H54 (cell line): ENCODE measurements around the gene DUSP14.
"Not testable (repeated sequence)": the region's sequence is repeated elsewhere in the genome, so short reads cannot be mapped to it uniquely, and the experiment has no call there.

Source experiments
- DNase-seq: peaks from one replicate; pipeline ENCODE4 v3.0.0; 2011; ENCODE audit warnings: low spot score, mixed read lengths; ENCODE audit not compliant: insufficient read length
- FAIRE-seq: peaks from 3 replicates; lab custom pipeline; 2011; peaks lifted over from hg19 to GRCh38; lab: Jason Lieb, UNC
- POLR2A ChIP-seq: IDR thresholded peaks from 2 replicates; pipeline ENCODE4 v1.6.1; 2011; ENCODE audit warnings: low read depth, mild to moderate bottlenecking, low read length

DUSP14 gene, protein sequence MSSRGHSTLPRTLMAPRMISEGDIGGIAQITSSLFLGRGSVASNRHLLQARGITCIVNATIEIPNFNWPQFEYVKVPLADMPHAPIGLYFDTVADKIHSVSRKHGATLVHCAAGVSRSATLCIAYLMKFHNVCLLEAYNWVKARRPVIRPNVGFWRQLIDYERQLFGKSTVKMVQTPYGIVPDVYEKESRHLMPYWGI

DNA sequence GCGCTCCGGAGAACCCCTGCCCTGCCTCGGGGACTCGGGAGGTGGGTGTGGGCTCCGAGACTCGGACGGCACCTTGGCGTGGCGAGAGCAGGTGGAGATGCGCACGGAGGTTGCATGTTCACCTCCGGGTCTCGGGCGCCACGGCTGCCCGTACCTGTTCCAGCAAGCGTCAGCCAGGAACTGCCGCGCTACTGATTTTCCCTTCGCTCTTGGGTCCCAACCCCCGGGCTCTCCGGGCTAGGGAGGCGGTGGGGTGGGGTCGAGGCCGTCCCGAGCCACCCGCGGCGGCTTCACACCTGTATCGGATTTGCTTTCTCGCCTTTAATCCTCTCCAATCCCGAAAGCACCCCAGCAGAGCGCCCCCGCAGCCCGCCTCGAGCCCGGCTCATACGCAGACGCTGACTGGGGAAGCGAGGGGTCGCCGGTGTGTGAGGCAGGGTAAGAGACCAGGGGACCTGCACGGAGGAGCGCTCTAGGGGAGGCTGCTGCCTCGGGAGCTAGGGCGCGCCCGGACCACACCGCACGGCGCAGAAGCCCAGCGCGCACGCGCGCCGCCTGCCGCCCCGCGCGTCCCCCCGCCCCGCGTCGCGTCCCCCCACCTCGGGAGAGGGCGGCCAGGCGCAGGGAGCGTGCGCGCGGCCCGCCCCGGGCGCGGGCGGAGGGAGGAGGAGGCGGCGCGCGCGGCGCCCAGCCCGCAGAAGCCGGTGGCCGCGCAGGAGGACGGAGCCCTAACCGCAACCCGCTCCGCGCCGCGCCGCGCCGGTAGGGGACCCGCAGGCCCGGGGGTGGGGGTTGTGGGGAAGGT lies at the start of gene DUSP14:
Gene DUSP14 (plus strand): TSS at position 695 of the 805 bp plus-strand sequence. CDS start 22,382 bp downstream, outside the sequence.
- no peak for FAIRE-seq
- TF ChIP-seq POLR2A = peak; percentile 83

DNA sequence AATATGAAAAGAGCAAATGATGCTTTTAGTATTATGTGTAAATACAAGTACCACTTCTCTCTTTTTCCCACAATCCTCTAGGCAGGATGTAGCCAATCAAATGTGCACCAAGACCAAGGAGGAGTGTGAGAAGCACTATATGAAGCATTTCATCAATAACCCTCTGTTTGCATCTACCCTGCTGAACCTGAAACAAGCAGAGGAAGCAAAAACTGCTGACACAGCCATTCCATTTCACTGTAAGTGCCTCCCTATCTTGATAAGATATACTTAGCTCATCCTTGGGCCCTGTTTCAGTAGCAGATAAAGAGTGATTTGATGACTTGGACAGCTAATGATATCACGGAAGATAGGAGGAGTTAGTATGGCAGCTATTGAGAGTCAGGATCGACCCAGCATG lies 49.3 kb upstream of the DUSP14 start:
- DNase-seq = no peak
- no peak for TF ChIP-seq POLR2A
- no peak for FAIRE-seq

More for the DNA sequence above, at the start of gene DUSP14:
- peak; percentile 82 for DNase-seq

DNA sequence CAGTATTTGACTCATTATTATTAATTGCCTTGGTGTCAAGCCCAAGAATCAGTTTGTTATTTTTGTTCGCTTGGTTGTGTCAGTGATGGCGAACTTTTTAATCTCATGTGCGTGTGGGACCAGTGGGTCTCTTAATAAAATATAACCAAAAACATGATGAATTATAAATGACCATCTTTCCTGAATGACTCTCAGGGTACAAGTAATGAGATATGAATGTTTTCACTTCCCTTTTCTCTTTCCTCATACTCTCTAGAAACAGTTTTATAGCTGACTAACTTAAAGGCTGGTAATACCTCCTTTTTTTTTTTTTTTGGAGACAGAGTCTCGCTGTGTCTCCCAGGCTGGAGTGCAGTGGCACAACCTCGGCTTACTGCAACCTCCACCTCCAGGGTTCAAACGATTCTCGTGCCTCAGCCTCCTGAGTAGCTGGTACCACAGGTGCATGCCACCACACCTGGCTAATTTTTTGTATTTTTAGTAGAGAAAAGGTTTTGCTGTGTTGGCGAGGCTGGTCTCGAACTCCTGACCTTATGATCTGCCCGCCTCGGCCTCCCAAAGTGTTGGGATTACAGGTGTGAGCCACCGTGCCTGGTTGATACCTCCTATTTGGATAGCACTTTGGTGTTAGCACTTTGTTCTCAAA lies 48.2 kb upstream of the DUSP14 start:
- not testable (repeated sequence) for FAIRE-seq, DNase-seq

DNA sequence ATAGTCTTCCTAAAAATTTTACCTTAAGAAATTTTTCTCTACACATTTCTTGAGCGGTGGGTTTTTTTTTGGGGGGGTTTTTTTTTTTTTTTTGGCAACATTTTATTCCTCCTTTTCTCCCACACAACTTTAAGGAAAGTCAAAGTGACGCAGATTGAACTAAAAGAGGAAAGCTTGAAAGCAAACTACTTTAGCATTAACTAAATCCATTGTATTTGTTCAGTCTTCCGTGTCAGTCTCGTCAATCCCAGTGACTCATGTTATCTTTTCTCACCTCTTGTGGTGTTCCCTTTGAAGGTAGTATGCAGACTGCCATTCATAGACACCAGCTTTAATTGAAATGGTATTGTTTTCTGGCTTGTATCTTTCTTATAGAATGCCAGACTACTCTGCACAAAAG lies 43.7 kb upstream of the DUSP14 start:
- FAIRE-seq (no peak), DNase-seq (no peak)
- TF ChIP-seq POLR2A = no peak

DNA sequence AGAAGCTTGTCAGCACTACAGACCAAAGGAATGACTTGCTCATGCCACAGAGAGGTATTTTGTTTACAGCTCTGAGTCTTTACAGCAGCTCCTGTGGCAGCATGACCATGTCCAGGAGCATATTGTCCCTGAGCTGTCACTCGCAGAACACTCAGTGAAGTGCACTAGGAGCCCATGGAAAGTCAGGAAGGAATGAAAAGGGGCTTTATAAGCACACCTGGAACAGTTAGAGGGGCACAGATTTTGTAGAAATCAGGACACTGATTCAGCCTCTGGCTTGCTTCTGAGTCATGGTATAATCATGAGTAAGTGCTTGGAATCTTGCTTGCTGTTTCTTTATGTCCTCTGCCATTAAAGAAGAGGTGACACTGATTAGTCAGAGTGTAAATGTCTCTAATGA lies 42.0 kb upstream of the DUSP14 start:
- no peak for FAIRE-seq
- DNase-seq = peak; percentile 26
- no peak for TF ChIP-seq POLR2A

DNA sequence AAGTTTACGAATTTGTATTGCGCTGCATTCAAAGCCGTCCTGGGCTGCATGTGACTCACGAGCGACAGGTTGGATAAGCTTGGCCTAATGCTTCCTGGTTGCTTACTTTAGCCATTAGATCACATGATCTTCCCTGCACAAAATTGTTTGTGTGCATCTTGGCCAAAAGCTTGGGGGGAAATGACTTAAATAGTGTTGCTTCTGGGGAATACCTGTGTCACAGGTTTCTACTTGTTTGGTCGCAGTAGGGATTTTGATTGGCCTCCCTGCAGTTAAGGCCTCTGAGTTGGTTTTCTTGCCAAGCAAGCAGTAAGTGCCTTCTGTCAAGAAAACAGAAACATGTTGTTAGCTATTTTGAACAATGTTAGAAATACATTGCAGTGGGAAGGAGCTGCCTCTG lies 39.6 kb upstream of the DUSP14 start:
- no peak for TF ChIP-seq POLR2A
- FAIRE-seq (no peak), DNase-seq (no peak)

DNA sequence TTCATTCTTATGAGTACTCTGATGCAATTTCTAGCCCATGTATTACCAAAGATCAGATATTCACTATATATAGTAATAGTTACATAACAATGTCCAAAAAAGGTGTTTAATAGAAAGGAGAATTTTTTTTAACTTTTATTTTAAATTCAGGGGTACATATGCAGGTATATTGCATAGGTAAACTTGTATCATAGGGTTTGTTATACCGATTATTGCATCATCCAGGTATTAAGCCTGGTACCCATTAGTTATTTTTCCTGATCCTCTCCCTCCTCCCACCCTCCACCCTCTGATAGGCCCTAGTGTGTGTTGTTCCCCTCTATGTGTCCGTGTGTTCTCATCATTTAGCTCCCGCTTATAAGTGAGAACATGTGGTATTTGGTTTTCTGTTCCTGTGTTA lies 31.9 kb upstream of the DUSP14 start:
- not testable (repeated sequence) for FAIRE-seq, DNase-seq

DNA sequence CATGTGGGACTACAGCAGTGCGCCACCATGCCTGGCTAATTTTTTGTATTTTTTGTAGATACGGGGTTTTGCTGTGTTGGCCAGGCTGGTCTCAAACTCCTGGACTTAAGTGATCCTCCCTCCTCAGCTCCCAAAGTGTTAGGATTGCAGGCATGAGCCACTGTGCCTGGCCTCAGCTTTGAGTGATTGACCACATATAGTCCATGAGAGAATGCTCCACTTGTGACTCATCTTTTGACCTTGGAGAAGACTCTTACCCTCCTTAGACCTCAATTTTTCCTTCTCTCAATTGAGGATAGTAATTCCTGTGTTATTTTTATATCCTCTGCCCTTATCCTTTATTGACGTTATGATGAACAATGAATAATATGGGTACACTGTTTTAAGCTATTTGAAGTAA lies 30.9 kb upstream of the DUSP14 start:
- FAIRE-seq (no peak), DNase-seq (peak; percentile 47)
- TF ChIP-seq POLR2A = no peak

DNA sequence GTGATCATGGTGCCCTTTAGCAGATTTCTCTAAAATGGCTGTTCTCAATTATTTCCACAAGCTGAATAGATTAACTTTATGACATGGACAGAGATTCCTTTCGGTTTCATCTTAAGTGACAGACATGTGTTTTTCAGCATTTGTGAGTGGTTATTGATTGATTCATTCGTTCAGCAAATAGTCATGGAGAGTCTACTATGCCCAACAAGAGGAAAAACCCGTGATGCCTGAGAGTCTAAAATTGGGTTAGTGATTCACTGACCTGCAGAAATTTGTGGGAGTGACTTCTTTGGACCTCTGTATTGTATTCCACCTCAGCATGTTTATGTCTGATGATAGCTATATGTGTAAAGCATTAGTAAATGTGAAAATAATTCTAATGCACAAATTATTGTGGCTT lies 28.0 kb upstream of the DUSP14 start:
- FAIRE-seq (no peak), DNase-seq (no peak)
- TF ChIP-seq POLR2A = no peak

DNA sequence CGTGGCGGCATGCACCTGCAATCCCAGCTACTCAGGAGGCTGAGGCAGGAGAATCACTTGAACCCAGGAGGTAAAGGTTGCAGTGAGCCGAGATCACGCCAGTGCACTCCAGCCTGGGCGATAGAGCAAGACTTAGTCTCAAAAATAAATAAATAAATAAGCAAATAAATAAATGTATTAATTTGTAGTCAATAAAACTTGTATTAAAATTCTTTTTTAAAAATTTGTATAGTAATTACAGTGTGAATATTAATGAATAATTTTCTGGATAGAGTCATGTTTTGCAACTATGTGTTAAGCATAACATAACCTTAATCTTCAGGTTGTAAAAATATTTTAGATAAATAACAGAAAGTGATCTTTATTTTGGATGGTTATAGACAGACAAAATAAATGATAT lies 27.2 kb upstream of the DUSP14 start:
- DNase-seq (no peak), FAIRE-seq (no peak)
- TF ChIP-seq POLR2A = no peak

DNA sequence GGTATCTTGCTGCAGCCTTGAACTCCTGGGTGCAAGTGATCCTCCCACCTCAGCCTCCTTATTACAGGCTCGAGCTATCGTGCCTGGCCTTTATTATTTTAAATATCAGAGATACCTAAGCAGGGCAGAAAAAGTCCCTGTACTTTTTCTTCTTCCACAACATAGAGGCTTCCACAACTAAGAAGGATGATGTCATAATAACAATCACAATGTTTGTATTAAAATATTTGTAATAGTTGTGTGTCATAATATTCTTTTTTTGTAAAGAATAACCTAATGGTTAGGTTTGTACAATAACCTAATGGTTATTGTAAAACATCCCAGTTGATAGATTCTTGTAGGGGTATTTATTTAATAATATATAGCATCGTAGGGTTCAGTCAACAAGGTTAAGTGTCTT lies 26.7 kb upstream of the DUSP14 start:
- no peak for FAIRE-seq
- TF ChIP-seq POLR2A = no peak
- DNase-seq = no peak

DNA sequence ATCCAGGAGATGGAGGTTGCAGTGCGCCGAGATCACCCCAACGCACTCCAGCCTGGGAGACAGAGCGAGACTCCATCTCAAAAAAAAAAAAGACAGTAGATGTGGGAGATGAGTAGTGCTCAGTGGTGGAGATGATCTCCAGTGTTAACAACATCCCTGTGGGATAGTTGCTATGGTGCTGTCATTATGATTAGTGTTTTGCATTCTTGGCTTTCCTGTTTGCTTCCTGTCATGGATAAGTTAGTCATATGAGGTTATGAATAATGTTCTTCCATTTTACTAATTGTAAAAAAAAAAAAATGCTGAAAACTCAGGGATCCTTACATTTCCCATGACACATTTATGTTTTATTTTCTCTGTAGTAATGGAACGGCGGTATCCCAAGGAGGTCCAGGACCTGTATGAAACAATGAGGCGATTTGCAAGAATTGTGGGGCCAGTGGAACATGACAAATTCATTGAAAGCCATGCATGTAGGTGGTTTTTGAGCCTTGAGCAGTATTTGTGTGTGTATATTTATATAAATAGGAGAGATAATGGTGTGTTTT lies 24.5 kb upstream of the DUSP14 start:
- TF ChIP-seq POLR2A = no peak
- FAIRE-seq (no peak), DNase-seq (no peak)

DNA sequence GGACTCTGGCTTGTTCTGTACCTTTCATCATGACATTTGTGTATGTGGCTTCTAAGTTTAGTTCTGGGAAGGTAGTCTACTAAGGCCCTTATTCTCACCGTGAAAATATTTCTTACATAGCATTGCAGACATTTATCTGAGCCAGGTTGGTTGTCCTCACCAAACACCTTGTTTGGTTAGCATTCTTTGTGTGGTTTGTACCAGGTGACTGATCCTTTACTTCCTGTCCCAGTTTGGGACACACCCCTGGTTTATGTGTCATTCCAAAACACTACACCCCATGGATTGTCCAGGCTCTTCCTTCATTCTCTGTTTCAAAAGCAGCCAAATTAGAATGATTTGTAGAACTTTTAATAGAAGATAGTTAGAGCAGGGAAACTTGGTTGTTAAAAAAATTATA lies 23.2 kb upstream of the DUSP14 start:
- FAIRE-seq (no peak), DNase-seq (no peak)
- no peak for TF ChIP-seq POLR2A

DNA sequence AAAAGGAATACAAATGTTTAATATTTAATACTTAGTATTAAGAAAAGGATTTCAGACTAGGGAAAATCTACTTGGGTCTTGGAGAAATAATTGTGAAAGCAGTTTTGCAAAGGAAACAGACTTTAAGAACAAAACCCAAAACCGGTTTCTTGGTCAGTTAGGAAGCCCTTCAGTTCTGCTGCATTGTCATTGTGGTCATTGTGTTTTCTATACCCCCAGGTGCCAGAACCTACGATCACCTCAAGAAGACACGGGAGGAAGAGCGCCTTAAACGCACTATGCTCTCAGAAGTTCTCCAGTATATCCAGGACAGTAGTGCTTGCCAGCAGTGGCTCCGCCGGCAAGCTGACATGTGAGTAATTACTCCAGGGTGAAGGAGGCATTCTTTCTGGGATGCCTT lies 19.5 kb upstream of the DUSP14 start:
- FAIRE-seq = no peak
- DNase-seq = no peak
- no peak for TF ChIP-seq POLR2A
